Activated CD8-positive, alpha-beta memory T cell treated with anti-CD3 and anti-CD28 coated beads, Interleukin-2, amount 50 U/mL, for 24 hours (primary cell): ENCODE data around the gene PTPRA.
"Not testable (repeated sequence)": the region's sequence is repeated elsewhere in the genome, so short reads cannot be mapped to it uniquely, and the experiment has no call there.

Experiments
- DNase-seq: peaks from one replicate; pipeline ENCODE4 v3.0.0-alpha.2; 2020; ENCODE audit errors: extremely low read depth

Gene PTPRA

DNA sequence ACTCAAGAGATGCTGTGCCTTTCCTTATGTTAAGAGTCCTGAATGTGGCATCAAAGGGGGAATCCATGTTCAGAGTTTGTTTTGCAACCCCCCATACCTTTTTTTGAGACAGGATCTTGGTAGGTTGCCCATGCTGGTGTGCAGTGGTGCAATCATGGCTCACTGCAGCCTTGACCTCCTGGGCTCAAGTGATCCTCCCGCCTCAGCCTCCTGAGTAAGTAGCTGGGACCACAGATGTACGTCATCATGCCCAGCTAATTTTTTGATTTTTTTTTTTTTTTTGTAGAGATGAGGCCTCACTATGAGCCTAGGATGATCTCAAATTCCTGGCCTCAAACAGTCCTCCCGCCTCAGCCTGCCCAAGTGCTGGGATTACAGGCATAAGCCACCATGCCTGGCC, 16.5 kb downstream of the PTPRA start:
- no peak for DNase-seq

DNA sequence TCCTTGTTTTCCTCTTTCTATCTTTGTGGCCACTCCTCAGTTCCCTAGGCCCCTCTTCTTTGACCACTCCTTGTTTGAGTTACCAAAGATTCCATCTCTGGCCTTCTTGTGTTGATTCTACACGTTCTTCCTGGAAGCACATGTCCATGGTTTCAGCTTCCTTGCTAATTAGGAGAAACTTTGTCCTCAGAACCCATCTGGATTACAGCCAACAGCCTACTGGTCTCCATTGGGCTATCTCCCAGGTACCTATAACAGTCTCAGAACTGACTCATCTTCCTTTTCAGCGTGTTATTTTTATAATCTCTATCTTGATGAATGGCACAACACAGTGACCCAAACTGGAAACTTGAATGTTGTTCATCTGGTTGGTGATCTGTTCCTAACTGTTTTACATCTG, 17.5 kb downstream of the PTPRA start:
- DNase-seq: no peak

DNA sequence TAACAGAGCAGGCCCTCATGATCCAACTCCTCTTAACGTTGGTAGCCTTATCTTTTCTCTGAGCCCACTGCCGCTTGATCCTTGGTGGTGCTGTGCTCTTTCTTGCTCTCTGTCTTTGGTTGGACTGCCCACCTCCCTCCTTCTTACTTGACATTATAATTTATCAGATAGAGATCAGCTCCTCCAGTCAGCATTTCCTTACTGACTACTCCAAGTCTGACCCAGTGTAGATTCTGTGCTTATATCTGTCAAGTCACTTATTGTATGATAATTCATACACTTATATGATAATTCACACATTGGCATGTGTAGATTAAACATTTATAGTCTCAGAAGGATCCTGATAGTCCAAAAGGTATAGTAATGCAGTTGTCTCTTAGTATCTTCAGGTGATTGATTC, 18.1 kb downstream of the PTPRA start:
- DNase-seq: no peak

DNA sequence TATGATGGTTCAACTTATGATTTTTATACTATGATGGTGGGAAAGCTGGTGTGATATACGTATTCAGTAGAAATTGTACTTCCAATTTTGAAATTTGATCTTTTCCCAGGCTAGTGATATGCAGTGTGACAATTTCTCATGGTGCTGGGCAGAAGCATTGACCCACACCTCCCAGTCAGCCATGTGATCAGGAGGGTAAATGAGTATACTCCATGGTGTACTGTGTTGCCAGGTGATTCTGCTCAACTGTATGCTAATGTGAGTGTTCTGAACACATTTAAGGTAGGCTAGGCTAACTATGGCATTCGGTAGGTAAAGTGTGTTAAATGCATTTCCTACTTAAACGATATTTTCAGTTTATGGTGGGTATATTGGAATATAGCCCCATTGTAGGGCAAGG, 19.1 kb downstream of the PTPRA start:
- no peak for DNase-seq

DNA sequence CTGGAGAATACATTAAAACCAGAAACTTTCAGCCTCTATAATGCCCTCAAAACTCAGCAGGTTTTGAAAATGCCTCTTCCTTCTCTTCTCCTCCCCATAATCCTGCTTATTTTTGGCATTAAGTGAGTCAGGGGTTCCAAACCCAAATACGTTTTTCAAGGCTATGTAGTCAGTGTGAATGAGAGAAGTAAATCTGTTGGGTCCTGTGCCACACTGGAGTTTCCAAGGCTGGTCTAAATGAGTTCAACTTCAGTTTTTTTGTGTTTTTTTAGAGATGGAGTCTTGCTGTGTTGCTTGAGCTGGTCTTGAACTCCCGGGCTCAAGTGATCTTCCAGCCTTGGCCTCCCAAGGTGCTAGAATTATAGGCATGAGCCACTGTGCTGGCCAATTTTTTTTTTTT, 20.9 kb downstream of the PTPRA start:
- DNase-seq: no peak

DNA sequence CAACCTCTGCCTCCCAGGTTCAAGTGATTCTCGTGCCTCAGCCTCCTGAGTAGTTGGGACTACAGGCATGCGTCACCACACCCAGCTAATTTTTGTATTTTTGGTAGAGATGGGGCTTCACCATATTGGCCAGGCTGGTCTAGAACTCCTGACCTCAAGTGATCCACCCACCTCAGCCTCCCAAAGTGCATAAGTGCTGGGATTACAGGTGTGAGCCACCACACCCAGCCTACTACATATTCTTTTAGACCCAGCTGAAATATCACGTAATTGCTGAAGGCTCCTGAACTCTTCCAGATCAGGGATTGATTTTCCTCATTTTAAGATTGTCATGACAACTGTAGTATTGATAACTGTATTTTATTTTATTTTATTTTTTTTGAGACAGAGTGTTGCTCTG, 21.9 kb downstream of the PTPRA start:
- DNase-seq: not testable (repeated sequence)

DNA sequence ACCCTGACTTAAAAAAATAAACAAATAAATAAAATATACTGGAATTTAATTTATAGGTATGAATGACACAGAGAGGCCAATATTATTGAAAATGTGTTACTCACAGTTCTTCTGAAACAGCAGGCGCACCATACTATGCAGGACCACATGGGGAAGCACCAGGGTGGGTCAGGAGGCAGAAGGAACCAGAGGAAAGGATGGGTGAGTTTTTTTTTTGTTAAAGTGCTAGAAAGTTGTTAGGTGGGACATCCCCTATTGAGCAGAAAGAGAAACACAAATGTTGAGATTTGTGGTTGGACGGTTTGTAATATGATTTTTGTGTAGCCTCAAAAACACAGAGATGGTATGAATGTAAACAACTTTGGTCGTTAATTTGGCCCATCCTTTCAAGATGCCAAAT, 26.0 kb downstream of the PTPRA start:
- no peak for DNase-seq

DNA sequence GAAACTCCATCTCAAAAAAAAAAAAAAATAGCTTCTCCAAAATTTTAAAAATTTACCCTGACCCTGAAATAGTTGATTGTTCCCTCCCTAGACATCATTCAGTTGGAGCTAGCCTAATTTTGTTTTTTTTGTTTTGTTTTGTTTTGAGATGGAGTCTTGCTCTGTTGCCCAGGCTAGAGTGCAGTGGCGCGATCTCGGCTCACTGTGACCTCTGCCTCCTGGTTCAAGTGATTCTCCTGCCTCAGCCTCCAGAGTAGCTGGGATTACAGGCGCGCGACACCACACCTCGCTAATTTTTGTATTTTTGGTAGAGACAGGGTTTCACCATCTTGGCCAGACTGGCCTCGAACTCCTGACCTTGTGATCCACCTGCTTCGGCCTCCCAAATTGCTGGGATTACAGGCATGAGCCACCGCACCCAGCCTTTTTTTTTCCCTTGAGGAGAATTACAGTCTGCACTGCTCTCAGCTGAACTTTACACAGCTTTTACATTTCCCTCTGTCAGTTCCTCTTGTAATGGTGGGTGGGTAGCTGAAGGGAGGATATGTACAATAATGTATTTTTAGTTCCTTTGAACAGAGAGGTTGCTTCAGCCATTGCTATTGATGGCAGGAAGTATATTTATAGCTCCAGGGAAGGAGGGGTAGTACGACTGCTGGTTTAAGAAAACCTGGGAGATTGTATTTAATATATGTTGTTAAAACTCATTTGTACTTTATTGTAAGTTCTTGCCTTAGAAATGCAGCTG, 27.7 kb downstream of the PTPRA start:
- no peak for DNase-seq

DNA sequence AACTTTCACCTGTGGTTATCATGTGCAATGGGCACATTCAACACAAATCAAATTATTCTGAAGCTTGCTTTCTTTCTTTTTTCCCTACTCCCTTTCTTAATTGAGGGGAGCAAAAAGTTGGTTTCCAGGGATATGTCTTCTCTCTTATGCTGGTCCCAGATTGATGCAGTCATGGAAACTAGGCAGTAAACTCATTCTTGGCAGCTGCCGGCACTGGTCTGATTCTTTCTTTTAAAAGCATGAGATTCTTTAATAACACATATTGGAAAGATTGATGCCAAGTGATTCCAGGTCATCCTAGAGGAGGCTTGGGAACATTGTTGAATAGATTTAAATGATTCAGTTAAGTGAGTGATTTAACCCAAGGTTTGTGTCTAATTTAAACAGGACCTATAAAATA, 29.0 kb downstream of the PTPRA start:
- no peak for DNase-seq

DNA sequence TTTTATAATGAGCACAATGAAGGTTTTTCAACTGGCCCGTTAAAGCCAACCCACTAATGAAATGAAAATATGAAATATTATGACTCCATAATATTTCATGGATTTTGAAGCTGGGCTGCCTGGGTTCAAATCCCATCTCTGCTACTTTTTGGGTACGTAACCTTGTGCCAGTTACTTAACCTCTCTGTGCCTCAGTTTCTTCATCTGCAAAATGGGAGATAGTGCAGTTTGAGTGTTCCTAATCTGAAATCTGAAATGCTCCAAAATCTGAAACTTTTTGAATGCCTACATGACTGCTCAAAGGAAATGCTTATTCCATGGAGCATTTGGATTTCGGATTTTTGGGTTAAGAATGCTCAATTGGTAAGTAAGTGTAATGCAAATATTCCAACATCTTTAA, 29.5 kb downstream of the PTPRA start:
- DNase-seq: no peak

DNA sequence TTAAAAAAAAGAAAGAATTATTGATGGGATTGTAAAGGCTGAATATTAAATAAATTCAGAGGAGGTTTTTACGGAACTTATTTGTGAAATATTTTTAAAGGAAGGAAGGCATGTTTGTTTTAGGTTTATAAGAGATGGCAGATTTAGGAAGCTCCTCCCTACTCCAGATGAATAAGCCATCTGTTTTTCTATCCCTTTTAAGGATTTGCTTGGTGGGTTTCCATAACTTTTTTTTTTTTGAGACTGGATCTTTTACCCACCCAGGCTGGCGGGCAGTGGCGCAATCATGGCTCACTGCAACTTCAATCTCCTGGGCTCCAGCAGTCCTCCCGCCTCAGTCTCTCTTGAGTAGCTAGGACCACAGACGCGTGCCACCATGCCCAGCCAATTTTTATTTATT, 30.4 kb downstream of the PTPRA start:
- DNase-seq: no peak

DNA sequence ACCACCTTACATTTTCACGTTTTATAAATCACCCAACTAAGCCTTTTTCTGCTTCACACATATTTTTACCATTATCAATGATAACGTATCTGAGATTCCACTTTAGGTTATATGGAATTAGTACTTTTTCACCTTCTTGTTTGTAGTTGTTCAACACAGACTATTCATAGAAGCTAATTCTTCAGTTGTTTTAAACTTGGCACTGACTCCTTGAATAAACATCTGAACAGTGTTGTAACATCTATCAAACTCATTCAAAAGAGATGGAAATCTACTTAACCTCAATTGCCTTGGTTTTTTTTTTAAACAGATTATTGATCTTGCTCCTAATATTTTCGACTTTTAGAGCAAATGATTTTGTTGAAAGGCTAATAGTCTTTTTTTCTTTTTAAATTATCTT, 34.2 kb downstream of the PTPRA start:
- no peak for DNase-seq

DNA sequence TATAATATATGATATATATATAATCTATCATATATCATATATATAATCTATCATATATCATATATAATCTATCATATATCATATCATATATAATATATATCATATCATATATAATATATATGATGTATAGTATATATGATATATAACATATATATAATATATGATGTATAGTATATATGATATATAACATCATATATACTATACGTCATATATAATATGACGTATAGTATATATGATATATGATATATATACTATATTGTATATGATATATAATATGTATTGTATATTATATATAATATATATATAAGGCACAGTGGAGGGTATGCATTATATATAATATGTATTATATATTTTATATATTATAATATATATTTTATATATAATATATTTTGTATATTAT, 36.7 kb downstream of the PTPRA start:
- DNase-seq: no peak

DNA sequence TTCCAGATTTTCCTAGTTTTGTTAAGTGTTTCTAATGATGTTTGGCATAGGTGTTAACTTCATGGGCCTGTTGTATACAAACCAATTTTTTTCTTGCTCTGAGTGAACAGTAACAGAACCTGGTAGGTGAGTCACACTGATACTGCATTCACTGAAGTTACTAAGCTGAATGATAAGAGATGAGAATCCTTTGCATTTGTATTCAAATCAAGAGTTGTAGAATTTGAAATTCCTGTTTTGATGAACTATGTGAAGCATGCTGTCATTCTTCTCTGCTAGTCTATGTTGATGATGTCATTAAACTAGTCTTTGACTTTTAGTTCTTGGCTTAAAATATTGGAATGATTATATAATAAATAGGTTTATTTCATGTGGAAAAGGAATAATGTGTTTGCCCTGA, 37.9 kb downstream of the PTPRA start:
- DNase-seq: no peak

DNA sequence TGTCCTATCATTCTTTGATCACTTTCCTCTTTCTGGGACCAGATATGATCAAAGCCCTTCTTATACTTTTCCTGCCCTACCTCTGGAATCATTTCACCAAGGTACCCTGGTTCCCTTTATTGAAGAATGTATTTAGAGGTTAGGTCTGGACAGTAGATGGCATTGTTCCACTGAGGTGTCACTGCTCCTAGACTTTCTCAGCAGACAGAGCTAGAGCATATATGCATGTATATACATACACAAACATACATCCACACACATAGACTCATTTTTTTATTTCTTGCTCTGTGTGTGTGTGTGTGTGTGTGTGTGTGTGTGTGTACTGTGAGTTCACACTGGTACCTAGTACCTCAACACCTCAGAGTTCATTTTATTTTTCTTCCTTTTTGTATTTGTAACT, 40.9 kb downstream of the PTPRA start:
- no peak for DNase-seq

DNA sequence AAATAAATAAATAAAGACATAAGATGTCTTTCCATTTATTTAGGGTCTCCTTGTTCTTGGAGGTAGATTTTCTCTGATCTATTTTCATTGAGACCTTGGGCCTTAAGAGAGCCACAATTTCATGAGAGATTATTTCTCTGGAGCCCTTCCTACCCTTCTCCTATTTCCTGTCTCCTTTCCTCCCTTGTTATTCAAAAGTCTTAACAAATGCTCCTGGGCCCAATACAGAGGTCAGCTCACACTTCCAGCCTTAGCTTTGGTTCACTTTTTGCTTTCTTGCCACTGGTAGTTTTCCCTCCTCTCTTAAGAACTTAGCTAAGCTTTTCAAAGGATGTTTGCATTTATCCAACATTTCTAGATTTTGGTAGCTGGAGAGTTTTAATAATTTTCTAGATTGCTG, 44.0 kb downstream of the PTPRA start:
- DNase-seq: no peak

DNA sequence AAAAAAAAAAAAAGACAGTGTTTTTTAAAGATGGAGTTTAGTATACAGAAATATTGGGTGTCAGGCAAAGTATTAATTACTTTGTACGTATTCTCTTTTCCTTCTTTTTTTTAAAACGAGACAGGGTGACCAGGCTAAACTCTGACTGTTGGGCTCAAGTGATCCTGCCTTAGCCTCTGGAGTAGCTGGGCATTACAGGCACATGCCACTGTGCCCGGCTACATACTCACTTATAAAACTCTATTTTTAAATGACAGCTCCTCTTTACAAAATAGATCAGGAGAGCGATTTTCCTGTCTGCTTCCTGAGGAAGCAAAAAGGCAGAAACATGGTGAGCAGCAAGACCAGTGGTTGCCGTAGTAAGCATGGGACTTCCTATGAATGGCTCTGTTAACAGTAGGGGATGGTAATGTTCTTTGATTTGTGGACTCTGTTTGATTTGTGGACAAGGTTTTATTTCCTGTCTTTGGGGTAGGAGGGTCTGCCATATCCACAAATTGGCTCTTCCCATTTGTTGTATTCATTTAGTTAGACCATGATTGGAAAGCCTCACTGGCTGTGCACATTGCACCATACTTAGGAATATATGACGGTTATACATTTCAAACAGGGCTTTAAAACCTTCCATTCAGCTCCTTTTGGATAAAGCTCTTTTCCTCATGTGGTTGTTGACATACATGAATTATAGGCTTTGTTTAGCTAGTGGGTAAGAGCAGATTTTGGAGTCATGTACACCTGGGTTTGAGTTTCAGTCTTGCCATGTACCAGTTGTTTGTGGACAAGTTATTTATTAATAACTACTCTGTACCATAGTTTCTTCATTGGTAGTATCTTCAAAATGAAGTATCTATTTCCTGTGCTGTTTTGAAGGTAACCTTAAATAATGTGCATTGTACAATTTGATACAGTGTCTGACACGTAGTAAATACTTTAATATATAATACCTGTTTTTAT, 45.1 kb downstream of the PTPRA start:
- no peak for DNase-seq

DNA sequence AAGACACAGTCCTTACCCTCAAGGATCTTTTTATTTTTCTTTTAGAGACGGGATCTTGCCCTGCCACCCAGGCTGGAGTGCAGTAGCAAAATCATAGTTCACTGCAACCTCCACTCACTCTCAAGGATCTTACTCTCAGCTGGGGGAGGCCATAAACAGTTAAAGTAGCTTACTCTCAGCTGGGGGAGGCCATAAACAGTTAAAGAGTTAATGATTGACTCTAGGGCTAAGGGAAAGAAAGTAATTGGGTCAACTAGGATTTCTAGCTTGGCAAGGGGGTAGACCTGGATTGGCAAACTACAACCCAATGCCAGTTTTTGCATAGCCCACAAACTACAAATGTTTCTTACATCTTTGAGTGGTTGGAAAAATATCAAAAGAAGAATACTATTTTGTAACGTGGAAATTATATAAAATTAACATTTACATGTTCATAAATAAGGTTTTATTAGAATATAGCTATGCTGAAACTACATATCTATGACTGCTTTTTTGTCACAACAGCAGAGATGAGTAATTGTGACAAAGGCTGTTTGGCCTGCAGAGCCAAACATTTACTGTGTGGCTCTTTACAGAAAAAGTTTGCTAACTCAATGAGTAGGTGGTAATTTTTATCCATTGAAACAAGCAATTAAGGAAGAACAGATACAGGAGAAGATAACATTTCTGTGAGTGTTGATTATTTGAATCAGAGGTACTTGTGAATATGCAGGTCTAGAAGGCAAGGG, 46.4 kb downstream of the PTPRA start:
- no peak for DNase-seq

DNA sequence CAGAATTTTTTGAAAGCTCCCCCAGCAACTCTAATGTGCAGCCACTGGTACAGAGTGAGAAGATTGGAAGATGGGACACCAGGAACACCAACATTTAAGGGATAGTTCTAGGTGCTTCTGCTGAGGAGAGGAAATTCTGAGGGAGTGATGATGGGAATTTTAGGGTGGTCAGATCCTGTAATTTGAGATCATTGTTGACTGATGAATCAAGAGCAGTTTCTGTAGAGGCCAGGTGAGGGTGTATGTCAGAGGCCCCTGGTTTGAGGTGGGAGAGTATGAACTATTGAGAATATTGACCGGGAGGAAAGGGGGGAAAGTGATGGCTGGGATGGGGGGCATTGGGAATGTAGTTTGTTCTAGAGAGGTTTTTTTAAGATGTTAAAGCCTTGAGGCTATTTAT, 47.2 kb downstream of the PTPRA start:
- no peak for DNase-seq

DNA sequence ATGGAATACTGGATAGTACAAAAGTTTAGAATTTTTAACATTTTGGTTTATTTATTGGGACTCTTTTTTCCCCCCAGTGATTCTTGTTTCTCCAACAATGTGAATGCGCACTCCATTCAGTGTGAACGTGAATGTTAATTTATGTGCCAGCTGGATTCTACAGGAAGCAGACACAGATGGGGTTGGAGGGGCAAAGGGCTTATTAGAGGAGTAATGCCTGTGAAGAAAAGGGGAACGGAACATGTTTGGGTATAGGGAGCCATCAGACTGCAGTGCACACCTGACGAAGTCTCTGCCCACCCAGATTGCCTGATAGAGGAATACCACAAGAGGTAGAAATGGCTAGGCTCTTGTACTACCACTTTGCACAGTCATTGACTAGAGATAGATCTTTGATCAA, 48.2 kb downstream of the PTPRA start:
- no peak for DNase-seq

DNA sequence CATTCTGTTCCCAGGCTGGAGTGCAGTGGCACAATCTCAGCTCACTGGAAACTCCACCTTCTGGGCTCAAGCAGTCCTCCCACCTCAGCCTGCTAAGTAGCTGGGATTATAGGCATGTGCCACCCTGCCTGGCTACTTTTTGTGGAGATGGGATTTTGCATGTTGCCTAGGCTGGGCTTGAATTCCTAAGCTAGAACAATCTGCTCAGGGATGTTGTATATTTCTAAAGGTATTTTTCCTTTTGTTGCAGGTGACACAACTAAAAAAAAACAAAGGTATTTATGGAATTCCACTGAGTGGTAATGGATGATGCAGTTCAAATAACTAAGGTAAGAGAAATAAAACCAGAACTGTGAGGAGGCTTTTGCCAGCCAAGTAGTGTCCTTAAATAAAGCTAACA, 49.7 kb downstream of the PTPRA start:
- no peak for DNase-seq

DNA sequence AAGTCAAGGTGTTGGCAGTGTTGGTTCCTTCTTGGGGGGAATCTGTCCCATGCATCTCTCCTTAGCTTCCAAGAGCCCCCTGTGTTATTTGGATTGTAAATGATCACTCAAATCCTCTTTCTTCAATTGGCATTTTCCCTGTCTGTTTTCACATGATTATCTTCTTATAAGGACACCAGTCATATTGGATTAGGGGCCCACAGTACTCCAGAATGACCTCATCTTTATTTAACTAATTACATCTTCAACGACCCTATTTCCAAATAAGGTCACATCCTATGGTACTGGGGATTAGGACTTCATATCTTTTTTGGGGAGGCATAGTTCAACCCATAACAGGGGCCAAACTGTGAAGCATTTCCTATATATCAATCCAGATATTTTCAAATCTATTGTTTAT, 57.3 kb downstream of the PTPRA start:
- DNase-seq: no peak

DNA sequence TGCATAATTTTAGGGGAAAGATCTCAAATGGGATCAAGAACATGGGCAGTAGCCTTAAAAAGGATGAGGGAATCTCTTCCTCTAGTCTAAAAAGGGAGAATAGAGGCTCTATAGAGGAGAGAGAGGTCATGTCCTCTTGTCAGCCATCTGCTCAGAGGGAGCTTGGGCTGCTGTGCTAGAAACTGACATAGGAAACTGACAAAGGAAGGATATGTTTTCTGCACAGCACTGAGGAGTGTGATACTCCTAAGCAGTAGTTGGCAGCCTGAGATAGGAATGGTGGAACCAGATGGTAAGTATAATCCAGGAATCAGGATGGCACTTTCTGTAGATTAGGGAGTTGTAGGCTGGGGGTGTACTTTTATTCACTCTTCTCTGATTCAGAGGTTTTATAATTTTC, 59.2 kb downstream of the PTPRA start:
- no peak for DNase-seq
